Activated CD4-positive, alpha-beta memory T cell treated with anti-CD3 and anti-CD28 coated beads for 36 hours (primary cell): ENCODE data around the gene HOXC5. TPM values are rescaled to one million over a fixed set of nuclear protein-coding genes. Genes with fewer than 3 reads are reported as not detected.
"Not testable (repeated sequence)": the region's sequence is repeated elsewhere in the genome, so short reads cannot be mapped to it uniquely, and the experiment has no call there.

Source experiments
- CTCF ChIA-PET: fragments of 350-600 bp; sonication (Branson Sonifier 250); formaldehyde crosslinking; loops from one replicate; lab custom pipeline; 2021; ENCODE audit warnings: antibody characterized with exemption, inconsistent platforms; lab: Charles Lee
- POLR2A ChIA-PET: fragments of 350-600 bp; sonication (Branson Sonifier 250); formaldehyde crosslinking; loops from one replicate; lab custom pipeline; 2021; ENCODE audit warnings: antibody characterized with exemption; lab: Charles Lee
- DNase-seq: peaks from one replicate; pipeline ENCODE4 v3.0.0-alpha.2; 2020
- H3K27ac Mint-ChIP-seq: one replicate; pipeline ENCODE4 v1.8.0; 2021; ENCODE audit warnings: mixed read lengths
- H3K27me3 Mint-ChIP-seq: one replicate; pipeline ENCODE4 v1.8.0; 2021; ENCODE audit warnings: mixed read lengths
- H3K36me3 Mint-ChIP-seq: one replicate; pipeline ENCODE4 v1.8.0; 2021; ENCODE audit warnings: mixed read lengths
- H3K4me1 Mint-ChIP-seq: one replicate; pipeline ENCODE4 v1.8.0; 2021; ENCODE audit warnings: low read depth, mixed read lengths
- H3K4me3 Mint-ChIP-seq: one replicate; pipeline ENCODE4 v1.8.0; 2021; ENCODE audit warnings: mild to moderate bottlenecking, mixed read lengths
- H3K9me3 Mint-ChIP-seq: one replicate; pipeline ENCODE4 v1.8.0; 2021; ENCODE audit warnings: mixed read lengths
- intact Hi-C: fragments of 100-400 bp; cut with micrococcal nuclease; formaldehyde crosslinking; loops from one replicate; pipeline ENCODE4 v1.15.1; 2023
- total RNA-seq, 2 experiments: library from RNA; stranded (reverse); gene quantifications; one replicate each; pipeline ENCODE4 v1.2.3, GENCODE V29; 2021

HOXC5 gene
- total RNA-seq, 2 experiments from 2014 or later = not detected

DNA sequence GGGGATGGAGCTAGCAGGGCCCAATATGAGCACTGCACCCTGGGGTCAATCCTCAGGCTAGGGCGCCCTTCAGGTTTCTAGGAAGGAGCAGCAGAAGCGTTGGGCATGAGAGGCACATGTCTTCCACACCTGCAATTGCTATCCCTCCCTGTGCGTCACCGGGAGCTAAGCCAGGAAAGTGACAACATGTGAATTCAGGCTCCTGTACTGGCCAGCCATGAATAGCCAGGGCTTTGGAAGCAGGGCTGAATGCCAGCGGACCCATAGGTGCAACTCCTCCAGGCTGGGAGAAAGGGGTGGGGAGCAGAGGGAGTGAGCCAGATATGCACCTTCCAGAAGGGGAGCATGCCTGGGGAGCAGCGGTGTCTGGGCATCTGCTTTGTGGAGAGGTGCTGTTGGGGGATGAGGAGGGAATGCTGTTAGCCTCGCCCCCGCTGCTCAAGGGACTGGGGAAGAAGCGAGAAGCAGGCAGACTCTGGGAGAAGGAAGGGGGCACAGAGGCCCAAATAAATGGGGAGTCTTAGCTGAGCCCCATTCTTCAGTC is 6.1 kb downstream of the HOXC5 start:
- no peaks in the 10 kb centered on the region for H3K36me3 Mint-ChIP-seq
- ChIA-PET POLR2A (no interaction called here), CTCF (interaction anchor here (1.0 kb wide), 1 partner anchor 153 kb away, joined by 5 read pairs; no protein-coding TSS in a partner anchor)
- no peak overlapping the region for H3K4me3 Mint-ChIP-seq
- peaks cover 69% of the 10 kb centered on the region for H3K27me3 Mint-ChIP-seq
- no peaks in the 10 kb centered on the region for H3K9me3 Mint-ChIP-seq
- H3K4me1 Mint-ChIP-seq = peaks cover 4% of the 10 kb centered on the region
- no peak overlapping the region for H3K27ac Mint-ChIP-seq
- DNase-seq = no peak
- intact Hi-C loops = no loop called here

DNA sequence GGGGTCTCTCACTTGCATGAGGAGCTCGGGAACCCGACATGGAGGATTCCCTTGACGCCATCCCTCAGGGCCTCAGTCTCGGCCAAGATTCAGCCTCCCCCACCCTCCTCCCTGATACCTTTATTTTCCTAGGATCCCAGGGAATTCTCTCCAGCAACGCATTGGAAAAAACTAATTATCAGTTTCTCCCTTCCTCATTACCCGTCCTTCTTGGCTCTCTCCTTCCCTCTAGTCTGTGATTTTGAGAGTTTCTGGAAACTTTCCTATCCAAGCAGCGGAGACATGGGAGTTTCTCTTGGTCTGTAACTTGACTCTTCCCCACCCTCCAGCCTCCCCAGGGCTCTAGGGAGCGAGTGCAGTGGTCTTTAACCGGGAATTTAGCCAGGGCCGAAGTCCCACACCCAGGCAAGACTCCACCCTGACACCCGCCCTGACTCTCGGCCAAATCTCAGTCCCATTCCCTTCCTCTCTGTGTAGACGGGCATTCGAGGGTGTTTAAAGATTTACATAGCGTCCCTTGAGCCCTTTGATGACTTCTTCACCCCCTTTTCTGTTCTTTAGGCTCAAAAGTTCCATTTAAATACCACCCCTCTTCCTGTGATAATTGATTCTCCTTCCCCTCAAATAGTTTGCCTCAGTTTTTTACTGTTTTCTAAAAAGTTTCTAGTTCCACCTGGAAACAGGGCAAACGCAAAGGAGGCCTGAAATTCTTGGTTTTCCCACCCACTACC is 6.7 kb downstream of the HOXC5 start:
- DNase-seq = no peak
- ChIA-PET POLR2A (no interaction called here), CTCF (no interaction called here)
- Mint-ChIP-seq H3K27me3 (peaks cover 70% of the 10 kb centered on the region), H3K36me3 (no peaks in the 10 kb centered on the region), H3K27ac (no peak overlapping the region), H3K9me3 (no peaks in the 10 kb centered on the region), H3K4me1 (no peaks in the 10 kb centered on the region), H3K4me3 (no peak overlapping the region)
- intact Hi-C loops = no loop called here

DNA sequence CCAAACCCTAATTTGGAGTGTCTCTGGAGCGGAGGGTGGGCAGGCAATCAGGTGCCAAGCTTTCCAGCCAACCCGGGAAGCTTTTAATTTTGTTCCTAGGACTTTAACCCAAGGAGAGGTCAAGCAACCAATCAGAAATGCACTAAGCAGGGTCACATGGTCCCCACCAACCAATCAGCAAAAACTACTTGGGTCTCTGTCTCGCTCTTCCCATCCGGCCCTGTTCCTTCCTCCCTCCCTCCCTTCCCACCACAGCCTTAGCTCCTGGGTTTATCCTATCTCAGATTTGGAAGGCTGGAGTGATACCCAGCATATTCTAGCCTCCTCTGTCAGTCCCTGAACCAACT is 7.3 kb downstream of the HOXC5 start:
- CTCF ChIA-PET = interaction anchor here (1.5 to 1.7 kb wide), 3 partner anchors 8 to 167 kb away, joined by 3 to 10 read pairs (median 5); no protein-coding TSS in a partner anchor
- Mint-ChIP-seq H3K9me3 (no peaks in the 10 kb centered on the region), H3K4me3 (no peak overlapping the region), H3K27me3 (peaks cover 71% of the 10 kb centered on the region), H3K4me1 (no peaks in the 10 kb centered on the region), H3K36me3 (no peaks in the 10 kb centered on the region), H3K27ac (no peak overlapping the region)
- POLR2A ChIA-PET = no interaction called here
- DNase-seq = no peak
- intact Hi-C loops = no loop called here

DNA sequence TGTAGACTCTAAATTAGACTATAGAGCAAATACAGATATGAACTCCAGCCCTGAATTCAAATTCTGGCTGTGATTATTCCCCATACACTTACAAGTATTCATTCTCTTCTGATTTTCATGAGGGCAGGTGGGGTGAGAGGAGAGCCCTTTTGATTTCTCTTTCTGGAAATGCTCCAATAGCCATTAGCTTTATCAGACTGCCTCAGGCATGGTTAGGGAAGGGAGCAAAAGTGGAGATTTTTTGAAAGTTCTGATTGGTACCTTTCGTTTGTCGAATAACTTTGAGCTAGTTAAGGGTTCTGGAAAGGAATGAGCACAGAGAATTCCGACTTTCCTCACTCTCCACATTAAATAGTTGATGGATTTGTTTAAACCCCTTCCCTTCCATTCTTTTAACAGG is 7.8 kb downstream of the HOXC5 start:
- POLR2A ChIA-PET = no interaction called here
- DNase-seq = no peak
- Mint-ChIP-seq H3K9me3 (no peaks in the 10 kb centered on the region), H3K4me1 (no peaks in the 10 kb centered on the region), H3K27ac (no peak overlapping the region), H3K27me3 (peaks cover 71% of the 10 kb centered on the region), H3K4me3 (no peak overlapping the region), H3K36me3 (no peaks in the 10 kb centered on the region)
- intact Hi-C loops = no loop called here
- CTCF ChIA-PET = interaction anchor here (0.8 to 1.7 kb wide), 5 partner anchors 8 to 167 kb away, joined by 3 to 10 read pairs (median 3); partner anchors contain the start of gene HOXC6

DNA sequence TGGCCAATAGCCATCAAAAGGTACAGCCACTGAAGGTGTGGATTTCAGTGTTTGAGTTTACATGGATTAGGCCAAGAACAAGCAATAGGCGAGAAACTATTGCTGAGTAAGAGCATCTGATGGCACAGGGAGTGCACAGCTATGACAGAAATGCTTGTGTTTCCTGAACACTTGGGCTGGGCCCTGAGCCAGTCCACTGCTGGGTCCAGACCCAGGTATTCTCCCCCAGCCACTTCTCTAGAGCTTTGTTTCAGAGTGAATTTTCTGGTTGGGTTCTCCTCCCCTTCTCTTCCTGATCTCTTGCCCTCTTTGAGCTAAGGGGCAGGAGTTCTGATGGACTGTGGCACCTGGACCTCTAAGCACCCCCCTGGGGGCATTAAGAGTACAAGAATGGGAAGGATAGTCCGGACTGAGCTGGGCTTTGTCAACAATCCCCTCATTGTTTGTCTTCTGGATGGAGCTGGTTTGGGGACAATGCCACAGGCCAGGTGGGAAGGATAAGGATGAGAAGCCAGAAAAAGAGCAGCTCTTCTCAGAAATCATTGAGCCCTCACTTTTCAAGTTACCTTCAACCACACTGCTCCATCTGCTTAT is 8.3 kb downstream of the HOXC5 start:
- Mint-ChIP-seq H3K27me3 (peaks cover 70% of the 10 kb centered on the region), H3K4me1 (no peaks in the 10 kb centered on the region), H3K9me3 (no peaks in the 10 kb centered on the region), H3K27ac (no peak overlapping the region), H3K4me3 (no peak overlapping the region), H3K36me3 (no peaks in the 10 kb centered on the region)
- POLR2A ChIA-PET = no interaction called here
- no peak for DNase-seq
- intact Hi-C loops = no loop called here
- CTCF ChIA-PET = interaction anchor here (0.8 to 1.7 kb wide), 5 partner anchors 9 to 166 kb away, joined by 3 to 10 read pairs (median 3); partner anchors contain the start of gene HOXC6

DNA sequence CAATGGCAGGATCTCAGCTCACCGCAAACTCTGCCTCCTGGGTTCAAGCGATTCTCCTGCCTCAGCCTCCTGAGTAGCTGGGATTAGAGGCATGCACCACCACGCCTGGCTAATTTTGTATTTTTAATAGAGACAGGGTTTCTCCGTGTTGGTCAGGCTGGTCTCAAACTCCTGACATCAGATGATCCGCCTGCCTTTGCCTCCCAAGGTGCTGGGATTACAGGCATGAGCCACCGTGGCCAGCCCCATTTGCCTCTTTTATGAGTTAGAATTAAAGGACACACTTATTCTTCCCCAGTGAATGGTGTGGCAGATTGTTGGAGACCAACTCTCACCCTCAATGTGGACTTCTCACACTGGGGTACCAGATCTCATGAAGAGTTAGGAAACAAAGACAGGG is 9.2 kb downstream of the HOXC5 start:
- H3K27ac Mint-ChIP-seq, DNase-seq, H3K4me1 Mint-ChIP-seq, H3K36me3 Mint-ChIP-seq, H3K4me3 Mint-ChIP-seq, POLR2A ChIA-PET, intact Hi-C loops, H3K9me3 Mint-ChIP-seq: not testable (repeated sequence)
- H3K27me3 Mint-ChIP-seq = peaks cover 74% of the 10 kb centered on the region
- CTCF ChIA-PET = interaction anchor here (1.7 kb wide), 2 partner anchors 10 to 166 kb away, joined by 5 to 10 read pairs; no protein-coding TSS in a partner anchor

DNA sequence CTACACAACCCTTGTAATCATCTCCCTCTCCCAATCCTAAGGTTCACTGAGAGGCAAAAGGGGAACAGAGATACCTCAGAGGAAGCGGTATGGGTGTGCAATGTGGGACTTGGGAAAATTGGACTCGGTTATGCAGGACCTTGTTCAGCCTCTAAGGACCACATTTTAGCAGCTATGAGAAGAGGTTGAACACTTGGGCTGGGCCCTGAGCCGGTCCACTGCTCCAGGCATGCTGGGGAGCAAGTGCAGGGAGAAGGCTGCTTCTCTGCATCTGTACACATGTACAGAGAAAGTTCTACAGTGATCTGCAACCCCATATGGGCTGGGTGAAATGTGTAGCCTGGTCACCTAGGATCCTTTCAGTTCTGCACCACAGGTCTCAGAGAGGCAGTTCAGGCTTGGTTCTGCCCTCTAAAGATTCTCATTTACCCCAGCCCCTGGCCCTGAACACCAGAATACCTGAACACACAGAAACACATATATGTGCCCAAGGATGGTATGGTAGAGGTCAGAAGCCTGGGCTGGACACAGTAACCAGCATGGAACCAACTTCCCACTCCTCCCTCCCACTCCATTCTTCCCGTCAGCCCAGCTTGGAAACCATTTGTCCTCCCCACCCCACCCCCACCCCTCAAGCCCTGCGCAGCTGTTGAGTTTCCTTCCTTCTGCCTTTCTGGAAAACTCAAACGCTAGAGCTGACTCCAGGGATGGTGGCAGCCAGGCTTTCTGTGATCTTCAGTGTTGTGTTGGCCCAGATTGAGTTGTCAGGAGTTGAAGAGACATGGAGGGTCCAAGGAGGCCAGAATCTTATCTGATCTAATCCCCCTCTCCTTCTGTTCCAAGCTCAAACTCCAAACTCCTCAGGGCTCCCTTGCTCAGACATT is 10.4 kb downstream of the HOXC5 start:
- Mint-ChIP-seq H3K27me3 (peaks cover 80% of the 10 kb centered on the region), H3K4me1 (no peaks in the 10 kb centered on the region), H3K36me3 (no peaks in the 10 kb centered on the region), H3K4me3 (no peak overlapping the region), H3K27ac (no peak overlapping the region), H3K9me3 (no peaks in the 10 kb centered on the region)
- intact Hi-C loops = no loop called here
- DNase-seq = no peak
- ChIA-PET CTCF (interaction anchor here (0.6 to 1.8 kb wide), 2 partner anchors 11 to 12 kb away, joined by 3 to 5 read pairs; no protein-coding TSS in a partner anchor), POLR2A (no interaction called here)

DNA sequence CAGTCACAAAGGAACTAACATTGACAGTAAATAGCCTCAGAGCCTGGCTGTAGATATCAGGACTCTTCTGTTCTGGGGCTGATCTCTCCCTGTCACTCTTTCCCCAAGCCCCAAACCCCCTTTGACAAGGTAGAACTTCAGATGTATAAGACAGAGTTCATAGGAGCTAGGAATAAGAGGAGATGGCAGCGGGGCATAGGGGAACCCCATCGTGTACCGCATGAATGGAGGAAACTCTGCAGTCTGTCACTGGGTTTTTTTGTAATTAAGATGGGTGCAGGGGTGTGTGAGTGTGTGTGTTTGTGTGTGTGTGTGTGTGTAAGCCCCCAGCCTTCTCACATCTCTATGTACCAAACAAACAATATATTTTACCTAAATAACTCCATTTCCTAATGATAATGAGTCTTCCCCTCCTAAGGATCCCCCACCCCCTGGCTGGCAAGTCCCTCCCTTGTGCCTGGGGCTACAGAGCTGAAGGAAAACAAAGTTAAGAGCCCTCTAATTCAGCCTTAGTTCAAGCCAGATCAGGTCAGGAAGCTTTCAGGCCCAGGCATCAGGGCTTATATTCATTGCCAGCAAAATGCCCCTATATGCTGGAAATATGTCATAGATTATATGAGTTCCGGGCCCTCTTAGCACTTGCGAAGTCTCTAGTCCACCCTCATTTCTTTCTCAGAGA is 11.7 kb downstream of the HOXC5 start:
- intact Hi-C loops = no loop called here
- Mint-ChIP-seq H3K4me3 (no peak overlapping the region), H3K36me3 (no peaks in the 10 kb centered on the region), H3K27me3 (peaks cover 81% of the 10 kb centered on the region), H3K4me1 (no peaks in the 10 kb centered on the region), H3K9me3 (no peaks in the 10 kb centered on the region), H3K27ac (no peak overlapping the region)
- ChIA-PET POLR2A (no interaction called here), CTCF (interaction anchor here (0.6 to 1.8 kb wide), 4 partner anchors 10 to 157 kb away, joined by 3 to 5 read pairs (median 4); no protein-coding TSS in a partner anchor)
- no peak for DNase-seq

DNA sequence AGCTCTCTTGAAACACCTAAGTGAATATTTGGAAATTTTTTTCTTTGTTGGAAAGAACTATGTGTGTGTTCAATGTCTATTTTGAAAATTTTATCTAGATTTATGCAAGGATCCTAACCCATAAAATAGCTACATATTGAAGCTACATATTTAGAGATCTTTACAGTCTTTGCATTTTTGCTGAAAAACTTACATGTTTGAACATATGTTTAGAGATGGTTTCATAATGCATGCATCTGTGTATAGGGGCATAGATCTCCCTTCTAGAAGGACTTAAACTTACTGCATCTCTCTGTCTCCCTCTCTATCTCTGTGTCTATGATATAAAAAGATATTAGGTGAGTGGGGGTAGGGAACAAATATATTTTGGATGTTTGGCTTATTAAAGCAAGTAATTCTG is 12.6 kb downstream of the HOXC5 start:
- H3K9me3 Mint-ChIP-seq = no peaks in the 10 kb centered on the region
- peaks cover 82% of the 10 kb centered on the region for H3K27me3 Mint-ChIP-seq
- no peak overlapping the region for H3K27ac Mint-ChIP-seq
- no peak for DNase-seq
- ChIA-PET POLR2A (no interaction called here), CTCF (interaction anchor here (0.9 to 1.5 kb wide), 4 partner anchors 11 to 160 kb away, joined by 3 to 5 read pairs (median 3); no protein-coding TSS in a partner anchor)
- peaks cover 4% of the 10 kb centered on the region for H3K4me1 Mint-ChIP-seq
- no peak overlapping the region for H3K4me3 Mint-ChIP-seq
- intact Hi-C loops = no loop called here
- no peaks in the 10 kb centered on the region for H3K36me3 Mint-ChIP-seq

DNA sequence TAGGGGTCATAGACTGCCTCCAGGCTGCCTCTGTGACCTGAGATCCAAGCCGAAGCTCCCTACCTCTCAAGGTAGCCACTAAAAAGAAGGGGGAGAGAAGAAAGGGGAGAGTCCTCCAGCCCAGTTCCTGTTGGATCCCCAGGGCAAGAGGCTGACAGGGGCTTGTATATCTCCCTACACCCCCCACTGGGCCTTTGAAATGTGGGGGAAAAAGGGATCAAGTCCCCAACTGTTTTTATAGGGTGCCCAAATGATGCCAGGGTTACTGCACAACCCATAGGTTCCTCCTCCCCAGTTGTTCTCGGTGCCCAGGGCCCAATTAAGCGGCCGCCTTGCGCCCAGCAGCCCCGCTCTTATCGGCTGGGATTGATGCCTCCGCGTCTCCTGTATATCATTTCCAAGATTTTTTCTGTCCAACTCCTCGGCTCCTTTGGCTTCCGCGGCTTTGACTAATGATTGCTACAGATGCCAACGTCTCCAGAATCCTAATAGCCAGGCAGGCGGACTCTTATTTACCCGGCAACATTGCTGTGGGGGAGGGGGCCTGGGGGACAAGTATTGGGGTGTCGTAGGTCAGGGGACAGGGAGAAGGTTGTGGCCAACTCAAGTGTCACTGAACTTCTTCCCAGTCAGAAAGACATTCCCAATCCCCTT is 13.1 kb downstream of the HOXC5 start:
- Mint-ChIP-seq H3K27ac (no peak overlapping the region), H3K27me3 (peaks cover 83% of the 10 kb centered on the region), H3K9me3 (no peaks in the 10 kb centered on the region), H3K4me1 (peaks cover 4% of the 10 kb centered on the region), H3K4me3 (no peak overlapping the region), H3K36me3 (no peaks in the 10 kb centered on the region)
- intact Hi-C loops = no loop called here
- no peak for DNase-seq
- ChIA-PET POLR2A (no interaction called here), CTCF (interaction anchor here (0.9 to 1.5 kb wide), 3 partner anchors 29 to 160 kb away, joined by 3 read pairs; no protein-coding TSS in a partner anchor)

DNA sequence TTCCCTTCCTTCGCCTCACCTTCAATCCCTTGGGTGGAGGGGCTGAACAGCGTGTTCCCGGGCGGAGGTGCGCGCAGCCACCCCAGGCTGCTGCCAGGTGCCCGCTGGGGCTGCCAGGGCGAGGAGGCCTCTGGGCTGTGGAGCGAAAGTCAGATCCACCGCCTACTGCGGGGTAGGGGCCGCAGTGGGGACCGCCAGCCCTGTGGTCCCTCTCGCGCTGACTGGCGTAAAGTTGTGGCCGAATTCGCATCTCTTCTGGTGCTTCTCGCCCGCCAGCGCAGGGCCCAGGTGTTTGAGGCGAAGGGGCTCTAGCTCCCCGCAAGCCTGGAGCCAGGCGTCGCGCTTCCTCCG is 13.9 kb downstream of the HOXC5 start:
- no peak overlapping the region for H3K27ac Mint-ChIP-seq
- H3K36me3 Mint-ChIP-seq = no peaks in the 10 kb centered on the region
- ChIA-PET POLR2A (no interaction called here), CTCF (interaction anchor here (0.6 kb wide), 1 partner anchor 90 kb away, joined by 3 read pairs; no protein-coding TSS in a partner anchor)
- no peaks in the 10 kb centered on the region for H3K9me3 Mint-ChIP-seq
- intact Hi-C loops = no loop called here
- H3K4me3 Mint-ChIP-seq = no peak overlapping the region
- H3K27me3 Mint-ChIP-seq = peaks cover 85% of the 10 kb centered on the region
- DNase-seq = no peak
- peaks cover 5% of the 10 kb centered on the region for H3K4me1 Mint-ChIP-seq
